Omental fat pad (tissue), 4 donors: ENCODE results near the gene SLC5A5. TPM values are rescaled to one million over a fixed set of nuclear protein-coding genes. Genes with fewer than 3 reads are reported as not detected.

ENCODE experiments used
- ATAC-seq: fragments of 150-250 bp; one replicate; pipeline ENCODE4 v1.9.1; 2016; ENCODE audit warnings: mild to moderate bottlenecking, moderate library complexity; ENCODE audit not compliant: low FRiP score
- DNase-seq: peaks from one replicate; pipeline ENCODE4 v3.0.0-alpha.2; 2019; ENCODE audit warnings: low spot score
- total RNA-seq, 4 donors: library from RNA; depleted of rRNA; stranded (reverse); fragments of >200 nt; gene quantifications; one replicate each; pipeline ENCODE4 v1.1.0, GENCODE V29; 2016
- TF ChIP-seq, protein P1 (sequence below), 3 donors: fragments of 450-650 bp; IDR thresholded peaks; one replicate each; pipeline ENCODE4 v1.5.1; 2016 to 2017; ENCODE audit warnings: antibody characterized with exemption in 3 of 3, mild to moderate bottlenecking in 3 of 3, moderate library complexity in 2 of 3

The SLC5A5 gene
- total RNA-seq, 4 donors from 2014 or later: 0.09 TPM; not detected in 3

DNA sequence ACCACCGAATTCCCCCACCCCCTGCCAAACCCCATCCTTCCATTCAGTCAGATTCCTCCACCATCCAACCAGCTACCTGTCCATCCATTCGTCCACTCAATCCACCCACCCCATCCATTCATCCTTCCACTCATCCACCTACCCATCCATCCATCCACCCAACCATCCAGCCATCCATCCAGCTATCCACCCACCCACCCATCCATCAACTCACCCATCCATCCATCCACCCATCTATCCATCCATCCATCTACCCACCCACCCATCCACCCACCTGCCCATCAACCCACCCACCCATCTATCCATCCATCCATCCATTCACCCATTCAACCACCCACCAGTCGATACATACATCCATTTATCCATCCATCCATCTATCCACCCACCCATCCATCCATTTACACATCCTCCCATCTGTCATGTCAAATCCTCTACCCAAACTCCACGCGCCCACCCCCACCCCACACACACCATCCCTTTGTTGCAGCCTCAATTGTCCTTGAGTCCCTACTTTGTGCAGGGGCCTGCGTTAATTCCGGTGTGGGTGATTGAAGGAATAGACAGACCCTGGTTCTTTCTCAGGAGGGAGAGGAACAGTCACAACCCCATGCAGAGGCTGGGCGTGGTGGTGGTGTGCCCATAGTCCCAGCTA lies 5.3 kb upstream of the SLC5A5 start:
- no peak for ATAC-seq
- no peak for DNase-seq
- TF ChIP-seq, protein P1, sequence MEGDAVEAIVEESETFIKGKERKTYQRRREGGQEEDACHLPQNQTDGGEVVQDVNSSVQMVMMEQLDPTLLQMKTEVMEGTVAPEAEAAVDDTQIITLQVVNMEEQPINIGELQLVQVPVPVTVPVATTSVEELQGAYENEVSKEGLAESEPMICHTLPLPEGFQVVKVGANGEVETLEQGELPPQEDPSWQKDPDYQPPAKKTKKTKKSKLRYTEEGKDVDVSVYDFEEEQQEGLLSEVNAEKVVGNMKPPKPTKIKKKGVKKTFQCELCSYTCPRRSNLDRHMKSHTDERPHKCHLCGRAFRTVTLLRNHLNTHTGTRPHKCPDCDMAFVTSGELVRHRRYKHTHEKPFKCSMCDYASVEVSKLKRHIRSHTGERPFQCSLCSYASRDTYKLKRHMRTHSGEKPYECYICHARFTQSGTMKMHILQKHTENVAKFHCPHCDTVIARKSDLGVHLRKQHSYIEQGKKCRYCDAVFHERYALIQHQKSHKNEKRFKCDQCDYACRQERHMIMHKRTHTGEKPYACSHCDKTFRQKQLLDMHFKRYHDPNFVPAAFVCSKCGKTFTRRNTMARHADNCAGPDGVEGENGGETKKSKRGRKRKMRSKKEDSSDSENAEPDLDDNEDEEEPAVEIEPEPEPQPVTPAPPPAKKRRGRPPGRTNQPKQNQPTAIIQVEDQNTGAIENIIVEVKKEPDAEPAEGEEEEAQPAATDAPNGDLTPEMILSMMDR (IDR thresholded peaks at IDR 0.05): no peak

DNA sequence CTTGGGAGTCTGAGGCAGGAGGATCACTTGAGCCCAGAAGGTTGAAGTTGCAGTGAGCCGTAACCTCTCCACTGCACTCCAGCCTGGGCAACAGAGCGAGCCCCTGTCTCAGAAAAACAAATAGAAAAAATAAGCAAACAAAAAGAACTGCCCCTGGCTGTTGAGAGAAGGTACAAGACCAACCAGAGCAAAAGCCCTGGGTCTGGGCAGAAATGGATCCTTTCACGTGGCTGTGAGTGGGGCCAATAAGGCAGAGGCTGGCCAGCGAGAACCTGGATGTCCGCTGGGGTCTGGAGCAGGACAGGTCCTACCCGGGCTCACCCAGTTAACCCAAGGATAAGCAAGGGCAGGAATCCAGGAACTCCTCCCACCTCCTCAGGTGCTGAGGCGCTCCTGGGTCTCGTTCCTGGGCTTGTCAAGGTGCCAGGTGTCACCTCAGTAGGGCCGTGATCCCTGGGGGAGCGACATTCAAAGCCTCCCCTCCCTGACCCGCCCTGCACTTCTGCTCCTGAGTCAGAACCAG lies 4.7 kb upstream of the SLC5A5 start:
- ATAC-seq (no peak), DNase-seq (no peak)
- TF ChIP-seq, protein P1 (IDR thresholded peaks at IDR 0.05): no peak

DNA sequence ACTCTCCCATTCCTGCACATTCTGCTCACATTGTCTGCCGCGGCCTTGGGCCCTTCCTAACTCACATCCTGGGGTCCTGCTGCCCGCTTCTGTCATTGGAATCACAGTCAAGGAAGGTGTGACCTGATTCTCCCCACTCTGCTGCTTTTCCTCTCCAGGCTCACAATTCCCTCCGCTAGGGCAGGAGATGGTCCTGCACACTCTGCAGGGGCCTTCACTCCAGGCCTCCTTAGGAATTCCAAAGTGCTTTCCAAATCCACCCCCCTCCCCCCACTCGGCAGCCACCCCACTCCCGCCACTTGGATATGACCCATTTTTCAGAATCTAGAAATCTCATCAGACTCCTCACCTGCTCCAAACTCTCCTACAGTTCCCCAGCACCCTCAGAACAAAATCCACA lies 3.1 kb upstream of the SLC5A5 start:
- no peak for DNase-seq
- no peak for ATAC-seq
- TF ChIP-seq, protein P1 (IDR thresholded peaks at IDR 0.05): no peak

DNA sequence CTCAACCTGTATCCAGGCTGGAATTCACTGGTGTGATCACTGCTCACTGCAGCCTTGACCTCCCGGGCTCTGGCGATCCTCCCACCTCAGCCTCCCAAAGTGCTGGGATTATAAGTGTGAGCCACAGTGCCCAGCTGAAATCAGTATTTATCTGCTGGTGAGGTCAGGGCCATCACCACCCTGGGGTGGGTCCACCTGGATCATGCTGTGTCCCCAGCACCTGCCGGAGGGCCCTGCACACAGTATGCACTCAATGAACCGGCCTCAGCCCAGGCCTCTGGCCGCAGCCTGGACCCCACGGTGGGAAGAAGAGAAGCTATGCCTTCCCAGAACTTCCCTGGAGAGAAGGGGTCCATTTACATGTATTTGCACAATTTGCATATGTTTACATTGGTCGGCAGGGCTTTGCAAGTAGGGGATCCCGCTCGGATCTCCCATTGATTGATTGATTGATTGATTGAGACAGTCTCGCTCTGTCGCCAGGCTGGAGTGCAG lies 2.6 kb upstream of the SLC5A5 start:
- ATAC-seq (no peak), DNase-seq (no peak)
- TF ChIP-seq, protein P1 (IDR thresholded peaks at IDR 0.05): no peak

DNA sequence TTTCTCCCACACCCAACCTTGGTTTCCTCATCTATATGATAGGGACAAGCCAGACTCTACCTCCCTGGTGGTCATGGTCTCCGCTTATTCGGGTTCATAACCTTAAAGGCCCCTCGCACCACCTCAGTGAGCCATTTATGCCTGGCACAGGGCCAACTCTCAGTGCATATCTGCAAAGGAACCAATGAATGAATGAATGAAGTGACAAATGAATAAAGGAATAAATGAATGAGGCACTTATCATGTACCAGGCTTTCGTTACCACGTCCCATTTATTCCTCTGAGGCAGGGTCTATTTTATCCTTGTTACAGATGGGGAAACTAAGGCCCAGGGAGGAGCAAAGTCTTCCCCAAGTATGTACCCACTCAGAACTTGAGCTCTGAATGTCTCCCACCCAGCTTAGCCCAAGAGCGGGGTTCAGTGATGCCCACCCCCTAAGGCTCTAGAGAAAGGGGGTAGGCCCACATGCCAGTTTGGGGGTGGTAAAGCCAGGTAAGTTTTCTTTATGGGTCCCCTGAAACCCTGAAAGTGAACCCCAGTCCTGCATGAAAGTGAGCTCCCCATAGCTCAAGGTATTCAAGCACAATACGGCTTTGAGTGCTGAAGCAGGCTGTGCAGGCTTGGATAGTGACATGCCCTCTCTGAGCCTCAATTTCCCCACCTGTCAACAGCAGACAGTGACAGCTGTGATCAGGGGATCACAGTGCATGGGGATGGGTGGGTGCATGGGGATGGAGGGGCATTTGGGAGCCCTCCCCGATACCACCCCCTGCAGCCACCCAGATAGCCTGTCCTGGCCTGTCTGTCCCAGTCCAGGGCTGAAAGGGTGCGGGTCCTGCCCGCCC lies 490 bp upstream of the SLC5A5 start:
- ATAC-seq: no peak
- DNase-seq: no peak
- TF ChIP-seq, protein P1 (IDR thresholded peaks at IDR 0.05): no peak

DNA sequence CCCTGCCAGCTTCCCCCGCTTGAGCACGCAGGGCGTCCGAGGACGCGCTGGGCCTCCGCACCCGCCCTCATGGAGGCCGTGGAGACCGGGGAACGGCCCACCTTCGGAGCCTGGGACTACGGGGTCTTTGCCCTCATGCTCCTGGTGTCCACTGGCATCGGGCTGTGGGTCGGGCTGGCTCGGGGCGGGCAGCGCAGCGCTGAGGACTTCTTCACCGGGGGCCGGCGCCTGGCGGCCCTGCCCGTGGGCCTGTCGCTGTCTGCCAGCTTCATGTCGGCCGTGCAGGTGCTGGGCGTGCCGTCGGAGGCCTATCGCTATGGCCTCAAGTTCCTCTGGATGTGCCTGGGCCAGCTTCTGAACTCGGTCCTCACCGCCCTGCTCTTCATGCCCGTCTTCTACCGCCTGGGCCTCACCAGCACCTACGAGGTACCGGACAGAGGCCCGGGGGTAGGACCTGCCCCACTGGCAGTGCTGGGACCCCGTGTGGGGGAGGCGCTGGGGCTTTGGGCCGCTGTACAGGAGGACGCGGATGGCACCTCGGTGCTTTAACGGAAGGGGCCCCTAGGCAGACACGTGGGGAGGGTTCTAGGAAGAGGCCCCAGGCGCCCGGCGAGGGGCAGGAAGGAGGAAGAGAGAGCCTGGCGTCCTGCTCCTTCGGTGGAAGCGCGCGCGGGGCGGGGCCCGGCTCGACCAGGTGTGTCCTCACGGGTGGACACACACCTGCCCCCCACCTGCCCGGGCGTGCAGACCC lies 681 bp downstream of the SLC5A5 start:
- TF ChIP-seq, protein P1 (IDR thresholded peaks at IDR 0.05): no peak

More for the DNA sequence above, 681 bp downstream of the SLC5A5 start:
- no peak for DNase-seq
- ATAC-seq: peak; percentile 11
